Activated T-cell treated with anti-CD3 and anti-CD28 coated beads, Interleukin-2, amount 50 U/mL, for 1 hour (primary cell): ENCODE data around the gene ABCD1.
A peak's percentile ranks its signal among the peaks of the same experiment; 100 is the strongest.

Source experiments
- DNase-seq: peaks from one replicate; pipeline ENCODE4 v3.0.0-alpha.2; 2020

Gene ABCD1

GRCh38 chrX:153763989-153764755 lies 39.5 kb downstream of the ABCD1 start, which contains the start of gene PLXNB3:
Gene PLXNB3 (plus strand): TSS chrX:153764249. CDS start chrX:153765536, 1,287 bp downstream.
- peak; percentile 81 for DNase-seq

GRCh38 chrX:153764786-153765137 lies 40.1 kb downstream of the ABCD1 start:
- DNase-seq, result no peak

- DNase-seq, result no peak
Measured at GRCh38 chrX:153765138-153766079, 40.8 kb downstream of the ABCD1 start.

- DNase-seq, result no peak
Measured at GRCh38 chrX:153766098-153766817, 41.6 kb downstream of the ABCD1 start.

- no peak for DNase-seq
Measured at GRCh38 chrX:153766871-153767673, 42.4 kb downstream of the ABCD1 start.

- no peak for DNase-seq
Measured at GRCh38 chrX:153767674-153768055, 43.0 kb downstream of the ABCD1 start.

DNA sequence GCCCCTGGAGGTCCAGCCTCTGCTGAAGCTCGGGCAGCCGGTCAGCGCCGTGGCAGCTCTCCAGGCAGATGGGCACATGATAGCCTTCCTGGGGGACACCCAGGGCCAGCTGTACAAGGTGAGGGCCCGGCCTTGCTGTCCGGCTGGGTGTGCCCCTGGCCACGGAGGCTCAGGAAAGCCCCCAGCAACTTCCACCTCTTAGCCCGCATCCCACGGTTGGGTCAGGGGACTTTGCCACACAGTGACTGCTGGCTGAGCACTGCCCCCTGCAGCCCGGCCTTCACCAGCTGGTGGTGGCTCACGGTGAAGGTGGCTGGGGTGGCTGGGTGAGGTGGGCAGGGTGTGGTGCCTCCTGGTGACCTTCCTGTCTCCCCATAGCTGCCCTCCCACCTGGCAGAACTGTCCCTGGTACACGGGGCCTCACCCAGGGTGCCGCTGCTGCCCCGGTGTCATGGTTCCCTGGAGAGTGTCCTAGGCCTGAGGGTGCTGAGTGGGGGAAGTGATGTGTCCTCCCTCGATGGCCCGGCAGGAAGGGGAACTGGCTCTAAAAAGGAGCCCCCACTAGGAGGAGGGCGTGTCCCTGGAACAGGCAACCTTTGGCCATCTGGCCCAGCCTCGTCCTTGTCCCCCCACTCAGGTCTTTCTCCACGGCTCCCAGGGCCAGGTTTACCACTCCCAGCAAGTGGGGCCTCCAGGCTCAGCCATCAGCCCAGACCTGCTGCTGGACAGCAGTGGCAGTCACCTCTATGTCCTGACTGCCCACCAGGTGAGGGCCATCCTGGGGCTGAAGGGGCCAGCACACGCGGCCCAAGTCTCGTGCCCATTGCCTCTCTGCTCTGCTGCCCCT lies 43.9 kb downstream of the ABCD1 start:
- no peak for DNase-seq

- DNase-seq, result no peak
Measured at GRCh38 chrX:153769158-153769864, 44.7 kb downstream of the ABCD1 start.

GRCh38 chrX:153769865-153770600 lies 45.4 kb downstream of the ABCD1 start:
- no peak for DNase-seq

- no peak for DNase-seq
Measured at GRCh38 chrX:153770601-153771414, 46.2 kb downstream of the ABCD1 start.

DNA sequence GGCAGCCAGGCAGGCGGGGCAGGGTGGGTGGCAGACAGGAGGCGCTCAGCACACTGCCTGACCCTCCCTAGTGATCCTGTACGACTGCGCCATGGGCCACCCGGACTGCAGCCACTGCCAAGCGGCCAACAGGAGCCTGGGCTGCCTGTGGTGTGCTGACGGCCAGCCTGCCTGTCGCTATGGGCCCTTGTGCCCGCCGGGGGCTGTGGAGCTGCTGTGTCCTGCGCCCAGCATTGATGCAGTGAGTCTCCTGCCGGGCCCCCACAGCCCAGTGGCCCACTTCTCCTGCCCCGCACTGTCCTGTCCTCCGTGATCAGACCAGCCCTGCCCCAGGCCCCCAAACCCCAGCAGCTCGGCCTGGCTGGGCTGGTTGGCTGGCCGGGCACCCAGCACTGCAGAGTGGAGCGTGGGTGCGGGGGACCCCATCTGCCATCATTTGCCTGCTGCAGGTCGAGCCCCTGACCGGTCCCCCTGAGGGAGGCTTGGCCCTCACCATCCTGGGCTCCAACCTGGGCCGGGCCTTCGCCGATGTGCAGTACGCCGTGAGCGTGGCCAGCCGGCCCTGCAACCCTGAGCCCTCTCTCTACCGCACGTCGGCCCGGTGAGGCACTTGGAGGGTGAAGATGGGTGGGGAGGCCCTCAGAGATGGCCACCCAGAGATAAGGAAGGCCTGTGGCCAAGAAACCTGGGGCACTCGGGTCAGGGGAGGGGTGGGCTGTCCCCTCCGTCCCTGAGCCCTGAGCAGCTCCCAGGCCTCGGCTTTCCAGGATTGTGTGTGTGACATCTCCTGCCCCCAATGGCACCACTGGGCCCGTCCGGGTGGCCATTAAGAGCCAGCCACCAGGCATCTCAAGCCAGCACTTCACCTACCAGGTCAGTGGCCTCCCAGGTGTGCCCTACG lies 47.0 kb downstream of the ABCD1 start:
- no peak for DNase-seq

- no peak for DNase-seq
Measured at GRCh38 chrX:153772316-153773217, 47.9 kb downstream of the ABCD1 start.

GRCh38 chrX:153773218-153773611 lies 48.6 kb downstream of the ABCD1 start:
- DNase-seq, result no peak

GRCh38 chrX:153773741-153774575 lies 49.3 kb downstream of the ABCD1 start:
- no peak for DNase-seq

- DNase-seq, result no peak
Measured at GRCh38 chrX:153774576-153775292, 50.1 kb downstream of the ABCD1 start.
